NCI-H146 treated with DMSO at 0.1 percent for 48 hours (cell line): ENCODE results near the gene CPNE4.

Experiments
- DNase-seq: peaks from one replicate; lab custom pipeline; 2025; ENCODE audit not compliant: unreplicated experiment; lab: John Stamatoyannopoulos, UW

The CPNE4 gene

GRCh38 chr3:131743126-131743525 is 291.7 kb downstream of the CPNE4 start:
- no peak for DNase-seq

- no peak for DNase-seq
Observed at GRCh38 chr3:131739211-131739610, 295.6 kb downstream of the CPNE4 start.

GRCh38 chr3:131738095-131738494 is 296.7 kb downstream of the CPNE4 start:
- no peak for DNase-seq

GRCh38 chr3:131735544-131735943 is 299.3 kb downstream of the CPNE4 start:
- no peak for DNase-seq

GRCh38 chr3:131735116-131735515 is 299.7 kb downstream of the CPNE4 start:
- no peak for DNase-seq

- DNase-seq: no peak
Observed at GRCh38 chr3:131733086-131733841, 301.6 kb downstream of the CPNE4 start.

- no peak for DNase-seq
Observed at GRCh38 chr3:131731709-131732108, 303.1 kb downstream of the CPNE4 start.

GRCh38 chr3:131730581-131730980 is 304.2 kb downstream of the CPNE4 start:
- DNase-seq: no peak

- no peak for DNase-seq
Observed at GRCh38 chr3:131729643-131730017, 305.2 kb downstream of the CPNE4 start.

- DNase-seq: peak; percentile 80
Observed at GRCh38 chr3:131728898-131729642, 305.7 kb downstream of the CPNE4 start.

GRCh38 chr3:131725414-131725813 is 309.4 kb downstream of the CPNE4 start:
- no peak for DNase-seq

- DNase-seq: no peak
Observed at GRCh38 chr3:131723343-131723742, 311.5 kb downstream of the CPNE4 start.

- DNase-seq: no peak
Observed at GRCh38 chr3:131717493-131717892, 317.3 kb downstream of the CPNE4 start.

GRCh38 chr3:131716943-131717342 is 317.9 kb downstream of the CPNE4 start:
- no peak for DNase-seq

GRCh38 chr3:131716007-131716406 is 318.8 kb downstream of the CPNE4 start:
- no peak for DNase-seq

GRCh38 chr3:131714585-131715220 is 320.1 kb downstream of the CPNE4 start:
- DNase-seq: no peak

- no peak for DNase-seq
Observed at GRCh38 chr3:131713416-131714123, 321.2 kb downstream of the CPNE4 start.

GRCh38 chr3:131712662-131713061 is 322.2 kb downstream of the CPNE4 start:
- no peak for DNase-seq

GRCh38 chr3:131711114-131711768 is 323.6 kb downstream of the CPNE4 start:
- no peak for DNase-seq

- no peak for DNase-seq
Observed at GRCh38 chr3:131708241-131708640, 326.6 kb downstream of the CPNE4 start.

GRCh38 chr3:131705558-131706051 is 329.2 kb downstream of the CPNE4 start:
- DNase-seq: no peak
